Lower leg skin (tissue), 4 donors: Measurements from ENCODE around the gene SNRNP27. TPM values are rescaled to one million over a fixed set of nuclear protein-coding genes. Genes with fewer than 3 reads are reported as not detected.

Experiments
- DNase-seq, 2 donors: peaks; one replicate each; pipeline ENCODE4 v3.0.0-alpha.2; 2019; ENCODE audit warnings: low spot score in 2 of 2
- H3K4me3 ChIP-seq: fragments of 200-600 bp; sonication (generic); 2 replicates; pipeline ENCODE4 v1.5.1; 2017; ENCODE audit warnings: mild to moderate bottlenecking, low read depth; ENCODE audit not compliant: poor library complexity, severe bottlenecking
- POLR2A ChIP-seq, 2 donors: fragments of 450-650 bp; IDR thresholded peaks; one replicate each; pipeline ENCODE4 v1.6.1; 2016 to 2017; ENCODE audit warnings: antibody characterized with exemption in 2 of 2, mild to moderate bottlenecking in 1 of 2, moderate library complexity in 1 of 2
- WGBS, 2 donors: methylation state at CpG; one replicate each; pipeline ENCODE4 v1.1.5; 2018; 5-methylcytosine and 5-hydroxymethylcytosine counted together
- intact Hi-C: fragments of 100-400 bp; cut with DNase I; formaldehyde crosslinking; loops from one replicate; pipeline ENCODE4 v1.15.0; 2023; ENCODE audit warnings: low total_unique reads
- total RNA-seq, 4 donors: library from RNA; depleted of rRNA; stranded (reverse); fragments of >200 nt; gene quantifications; one replicate each; pipeline ENCODE4 v1.1.0, GENCODE V29; 2016
- TF ChIP-seq, protein P1 (sequence below), 3 donors: fragments of 450-650 bp; IDR thresholded peaks; one replicate each; pipeline ENCODE4 v1.5.1; 2016; ENCODE audit warnings: antibody characterized with exemption in 3 of 3, mild to moderate bottlenecking in 3 of 3, moderate library complexity in 2 of 3

Gene SNRNP27, protein sequence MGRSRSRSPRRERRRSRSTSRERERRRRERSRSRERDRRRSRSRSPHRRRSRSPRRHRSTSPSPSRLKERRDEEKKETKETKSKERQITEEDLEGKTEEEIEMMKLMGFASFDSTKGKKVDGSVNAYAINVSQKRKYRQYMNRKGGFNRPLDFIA
- 10 to 100 TPM; 55.6 to 82.3 (median 60.2) TPM for total RNA-seq

DNA sequence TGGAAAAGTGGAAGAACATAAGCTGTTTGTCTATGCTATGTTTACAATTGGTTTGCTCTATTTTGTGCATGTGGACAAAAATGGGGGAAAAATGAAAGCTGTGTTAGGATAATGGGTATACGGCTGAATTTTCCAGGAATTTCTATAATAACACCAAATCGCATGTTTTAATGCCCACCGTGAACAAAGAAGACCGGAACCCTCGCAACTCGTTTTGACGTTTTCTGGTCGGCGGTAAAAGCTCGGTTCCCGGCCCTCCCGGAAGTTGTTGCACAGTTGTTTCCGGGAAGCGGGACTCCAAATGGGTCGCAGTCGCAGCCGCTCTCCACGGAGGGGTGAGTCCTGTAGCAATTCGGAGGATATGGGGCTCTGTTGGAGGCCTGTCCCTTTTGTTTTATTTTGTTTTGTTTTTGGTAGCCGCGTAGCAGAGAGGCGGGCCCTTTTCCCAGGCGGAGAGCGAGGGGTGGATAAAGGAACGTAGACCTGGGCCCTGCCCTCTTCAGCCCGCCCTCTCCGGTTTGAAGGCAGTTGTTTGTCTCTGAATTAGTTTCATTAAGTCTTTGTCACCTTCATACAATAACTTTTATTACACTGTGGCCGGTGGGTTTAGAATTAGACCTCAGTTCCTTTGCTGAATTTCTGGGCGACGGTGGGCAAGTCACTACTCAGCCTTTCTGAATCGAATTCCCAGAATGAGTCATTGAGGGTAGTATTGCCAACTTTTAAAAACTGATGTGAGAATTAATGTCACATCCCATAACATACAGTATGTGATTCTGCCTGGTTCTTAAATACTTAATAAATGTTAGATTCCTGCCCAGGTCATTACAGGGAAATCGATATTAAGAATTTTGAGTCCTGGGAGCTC lies at the start of gene SNRNP27:
SNRNP27 (plus strand) TSS at position 273 of the 868 bp plus-strand sequence; CDS start at position 302, 29 bp downstream.
- intact Hi-C loops: no loop called here
- 0 to 1% methylated on average over 32 of the region's 32 CpGs for WGBS, 2 donors
- peak; percentile 69 to 96 for DNase-seq
- peak within 1 kb of the TSS; percentile 56 for H3K4me3 ChIP-seq
- TF ChIP-seq POLR2A (IDR thresholded peaks at IDR 0.05): peak in 1 of 2 donors; percentile 13
- TF ChIP-seq, protein P1, sequence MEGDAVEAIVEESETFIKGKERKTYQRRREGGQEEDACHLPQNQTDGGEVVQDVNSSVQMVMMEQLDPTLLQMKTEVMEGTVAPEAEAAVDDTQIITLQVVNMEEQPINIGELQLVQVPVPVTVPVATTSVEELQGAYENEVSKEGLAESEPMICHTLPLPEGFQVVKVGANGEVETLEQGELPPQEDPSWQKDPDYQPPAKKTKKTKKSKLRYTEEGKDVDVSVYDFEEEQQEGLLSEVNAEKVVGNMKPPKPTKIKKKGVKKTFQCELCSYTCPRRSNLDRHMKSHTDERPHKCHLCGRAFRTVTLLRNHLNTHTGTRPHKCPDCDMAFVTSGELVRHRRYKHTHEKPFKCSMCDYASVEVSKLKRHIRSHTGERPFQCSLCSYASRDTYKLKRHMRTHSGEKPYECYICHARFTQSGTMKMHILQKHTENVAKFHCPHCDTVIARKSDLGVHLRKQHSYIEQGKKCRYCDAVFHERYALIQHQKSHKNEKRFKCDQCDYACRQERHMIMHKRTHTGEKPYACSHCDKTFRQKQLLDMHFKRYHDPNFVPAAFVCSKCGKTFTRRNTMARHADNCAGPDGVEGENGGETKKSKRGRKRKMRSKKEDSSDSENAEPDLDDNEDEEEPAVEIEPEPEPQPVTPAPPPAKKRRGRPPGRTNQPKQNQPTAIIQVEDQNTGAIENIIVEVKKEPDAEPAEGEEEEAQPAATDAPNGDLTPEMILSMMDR (IDR thresholded peaks at IDR 0.05): no peak

DNA sequence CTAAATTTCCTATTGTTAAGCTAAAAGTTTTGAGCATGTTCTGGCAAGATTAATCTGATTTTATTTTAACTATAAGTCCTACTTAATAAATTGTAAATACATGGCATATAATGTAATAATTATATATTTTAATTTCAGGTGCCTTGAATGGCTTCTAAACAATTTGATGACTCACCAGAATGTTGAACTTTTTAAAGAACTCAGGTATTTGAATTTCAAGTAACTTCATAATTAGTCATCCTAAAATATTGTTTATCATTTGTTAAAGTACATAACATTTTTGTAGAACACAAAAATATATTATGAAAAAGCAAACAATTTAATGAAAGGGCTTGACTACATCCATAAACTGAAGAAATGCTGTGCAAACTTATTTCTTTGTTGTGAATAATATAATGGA lies 49.8 kb upstream of the SNRNP27 start:
- intact Hi-C loops: no loop called here
- TF ChIP-seq POLR2A (IDR thresholded peaks at IDR 0.05): no peak
- TF ChIP-seq, protein P1 (IDR thresholded peaks at IDR 0.05): no peak
- no peak overlapping the region for H3K4me3 ChIP-seq
- DNase-seq: no peak

DNA sequence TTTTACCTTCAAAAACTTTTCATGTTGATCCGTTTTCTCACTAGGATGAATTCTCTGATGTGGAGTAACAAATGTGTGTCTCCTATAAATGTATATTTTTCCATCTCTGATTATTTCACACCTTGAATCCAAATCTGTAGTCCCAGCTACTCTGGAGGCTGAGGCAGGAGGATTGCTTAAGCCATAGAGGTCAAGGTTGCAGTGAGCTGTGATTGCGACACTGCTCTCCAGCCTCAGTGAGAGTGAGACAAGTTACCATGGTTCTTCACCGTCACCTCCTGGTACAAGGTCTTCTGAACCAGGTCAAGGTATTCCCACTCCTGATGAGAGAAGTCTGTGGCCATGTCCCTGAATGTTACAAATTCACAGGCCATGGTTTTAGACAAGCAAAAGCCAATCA lies 49.2 kb upstream of the SNRNP27 start:
- TF ChIP-seq POLR2A (IDR thresholded peaks at IDR 0.05): no peak
- TF ChIP-seq, protein P1 (IDR thresholded peaks at IDR 0.05): no peak
- no peak overlapping the region for H3K4me3 ChIP-seq
- intact Hi-C loops: no loop called here
- 95 to 96% methylated on average over 3 of the region's 3 CpGs for WGBS, 2 donors
- no peak for DNase-seq

DNA sequence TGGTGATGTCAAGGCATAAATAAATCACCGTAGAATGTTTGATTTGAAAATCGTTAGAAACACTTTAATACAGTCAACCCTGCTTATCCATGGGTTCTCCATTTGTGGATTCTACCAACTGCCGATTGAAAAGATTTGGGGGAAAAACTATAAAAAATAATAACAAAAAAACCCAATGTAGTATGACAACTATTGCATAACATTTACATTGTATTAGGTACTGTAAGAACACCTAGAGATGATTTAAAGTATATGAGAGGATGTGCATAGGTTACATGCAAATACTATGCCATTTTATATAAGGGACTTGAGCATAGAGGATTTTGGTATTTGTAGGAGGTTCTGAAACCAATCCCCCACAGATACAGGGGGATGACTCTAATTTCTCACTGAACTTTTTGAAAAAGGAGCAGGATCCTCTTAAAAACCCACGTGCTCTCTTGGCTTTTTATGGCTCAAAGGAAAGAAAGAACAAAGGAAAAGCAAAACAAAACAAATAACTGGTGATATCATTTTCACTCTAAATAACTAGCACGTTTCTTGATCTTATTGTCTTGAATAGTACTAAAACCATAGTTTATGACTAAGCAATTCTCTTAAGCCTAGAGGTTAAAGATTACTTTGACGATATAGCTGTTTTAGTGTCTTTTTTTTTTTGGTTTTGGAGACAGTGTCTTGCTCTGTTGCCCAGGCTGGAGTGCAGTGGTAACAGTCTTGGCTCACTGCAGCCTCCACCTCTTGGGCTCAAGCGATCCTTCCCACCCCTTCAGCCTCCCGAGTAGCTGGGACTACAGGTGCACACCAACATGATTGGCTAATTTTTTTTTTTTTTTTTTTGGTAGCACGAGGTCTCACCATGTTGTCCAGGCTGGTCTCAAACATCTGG lies 47.3 kb upstream of the SNRNP27 start:
- TF ChIP-seq, protein P1 (IDR thresholded peaks at IDR 0.05): no peak
- no peak for TF ChIP-seq POLR2A (IDR thresholded peaks at IDR 0.05)
- H3K4me3 ChIP-seq: no peak overlapping the region
- intact Hi-C loops: no loop called here
- DNase-seq: no peak
- WGBS, 2 donors: 87 to 91% methylated on average over 9 of the region's 9 CpGs

DNA sequence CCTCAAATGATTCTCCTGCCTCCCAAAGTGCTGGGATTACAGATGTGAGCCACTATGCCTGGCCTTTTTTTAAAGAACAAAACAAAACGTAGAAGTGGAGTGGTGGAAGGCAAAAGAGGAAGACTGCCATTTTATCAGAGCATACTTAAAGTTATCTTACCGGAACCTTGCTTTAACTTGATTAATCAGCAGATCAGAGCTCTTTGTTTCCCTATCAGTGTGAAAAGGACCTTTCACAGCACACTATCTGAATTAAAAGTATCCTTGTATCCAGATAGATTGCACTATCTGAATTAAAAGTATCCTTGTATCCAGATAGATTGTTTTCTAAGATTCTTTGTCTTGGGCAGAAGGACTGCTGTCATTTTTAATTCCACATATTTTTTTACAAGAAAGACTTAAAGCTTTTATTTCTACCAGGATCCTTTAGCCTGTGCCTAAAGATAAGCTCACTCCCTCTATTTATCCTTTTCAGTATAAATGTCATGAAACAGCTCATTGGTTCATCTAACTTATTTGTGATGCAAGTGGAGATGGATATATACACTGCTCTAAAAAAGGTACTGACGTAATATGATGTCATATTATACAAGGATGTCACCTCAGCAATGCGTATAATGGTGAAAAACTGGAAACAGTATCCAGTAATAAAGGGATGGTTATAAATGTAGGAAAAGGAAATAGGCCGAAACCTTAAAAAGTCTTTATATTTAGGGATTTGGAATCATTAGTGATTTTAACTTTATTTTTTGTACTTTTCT lies 46.5 kb upstream of the SNRNP27 start:
- H3K4me3 ChIP-seq: no peak overlapping the region
- no peak for TF ChIP-seq POLR2A (IDR thresholded peaks at IDR 0.05)
- TF ChIP-seq, protein P1 (IDR thresholded peaks at IDR 0.05): no peak
- DNase-seq: no peak
- WGBS, 2 donors: 93 to 97% methylated on average over 5 of the region's 5 CpGs
- intact Hi-C loops: no loop called here
